Activated T-cell treated with anti-CD3 and anti-CD28 coated beads for 24 hours (primary cell): ENCODE measurements around the gene ROBO1.

Experiments
- DNase-seq: peaks from one replicate; pipeline ENCODE4 v3.0.0-alpha.2; 2020; ENCODE audit warnings: low read depth

ROBO1 gene

GRCh38 chr3:79467721-79468120, 300.1 kb downstream of the ROBO1 start:
- DNase-seq = no peak

GRCh38 chr3:79461129-79461792, 306.5 kb downstream of the ROBO1 start:
- DNase-seq = no peak

GRCh38 chr3:79453600-79453999, 314.2 kb downstream of the ROBO1 start:
- no peak for DNase-seq

GRCh38 chr3:79436387-79436786, 331.4 kb downstream of the ROBO1 start:
- no peak for DNase-seq

- DNase-seq = no peak
Observed at GRCh38 chr3:79427081-79427480, 340.7 kb downstream of the ROBO1 start.

GRCh38 chr3:79424811-79425210, 343.0 kb downstream of the ROBO1 start:
- DNase-seq = no peak

GRCh38 chr3:79423417-79423816, 344.4 kb downstream of the ROBO1 start:
- DNase-seq = no peak

- DNase-seq = no peak
Observed at GRCh38 chr3:79421273-79421672, 346.5 kb downstream of the ROBO1 start.

- no peak for DNase-seq
Observed at GRCh38 chr3:79418855-79419621, 348.8 kb downstream of the ROBO1 start.

GRCh38 chr3:79415356-79415755, 352.4 kb downstream of the ROBO1 start:
- no peak for DNase-seq

- no peak for DNase-seq
Observed at GRCh38 chr3:79414806-79415205, 353.0 kb downstream of the ROBO1 start.

GRCh38 chr3:79414035-79414434, 353.8 kb downstream of the ROBO1 start:
- DNase-seq = no peak

- no peak for DNase-seq
Observed at GRCh38 chr3:79412537-79412936, 355.3 kb downstream of the ROBO1 start.

- DNase-seq = no peak
Observed at GRCh38 chr3:79410617-79411016, 357.2 kb downstream of the ROBO1 start.

GRCh38 chr3:79410136-79410535, 357.7 kb downstream of the ROBO1 start:
- DNase-seq = no peak

- DNase-seq = no peak
Observed at GRCh38 chr3:79406175-79406574, 361.6 kb downstream of the ROBO1 start.

- DNase-seq = no peak
Observed at GRCh38 chr3:79405183-79405582, 362.6 kb downstream of the ROBO1 start.

- DNase-seq = no peak
Observed at GRCh38 chr3:79396595-79396994, 371.2 kb downstream of the ROBO1 start.

- no peak for DNase-seq
Observed at GRCh38 chr3:79392479-79392878, 375.3 kb downstream of the ROBO1 start.

GRCh38 chr3:79390352-79390751, 377.4 kb downstream of the ROBO1 start:
- no peak for DNase-seq

GRCh38 chr3:79385211-79385610, 382.6 kb downstream of the ROBO1 start:
- no peak for DNase-seq

- no peak for DNase-seq
Observed at GRCh38 chr3:79383402-79384012, 384.3 kb downstream of the ROBO1 start.

GRCh38 chr3:79380581-79380980, 387.2 kb downstream of the ROBO1 start:
- no peak for DNase-seq
